ENCODE data around the gene C19orf44.

C19orf44 gene

GRCh38 chr19:16516381-16516780 lies 20.2 kb downstream of the C19orf44 start:
- no peak for DNase-seq (ENCODE audit: low read depth in 2 of 3, low spot score in 2 of 3)

- no peak for DNase-seq (ENCODE audit: low read depth in 2 of 3, low spot score in 2 of 3)
These were observed 20.9 kb downstream of the C19orf44 start for GRCh38 chr19:16516923-16517610.

- DNase-seq (ENCODE audit: low read depth in 2 of 3, low spot score in 2 of 3): no peak
These were observed 21.9 kb downstream of the C19orf44 start for GRCh38 chr19:16518061-16518460.

GRCh38 chr19:16518483-16519229 lies 22.5 kb downstream of the C19orf44 start:
- DNase-seq (ENCODE audit: low read depth in 2 of 3, low spot score in 2 of 3): no peak

- DNase-seq (ENCODE audit: low read depth in 2 of 3, low spot score in 2 of 3): no peak
These were observed 23.1 kb downstream of the C19orf44 start for GRCh38 chr19:16519230-16519687.

GRCh38 chr19:16520074-16520973 lies 24.1 kb downstream of the C19orf44 start:
- DNase-seq (ENCODE audit: low read depth in 2 of 3, low spot score in 2 of 3): no peak

GRCh38 chr19:16520986-16521624 lies 24.9 kb downstream of the C19orf44 start:
- DNase-seq (ENCODE audit: low read depth in 2 of 3, low spot score in 2 of 3): no peak

- no peak for DNase-seq (ENCODE audit: low read depth in 2 of 3, low spot score in 2 of 3)
These were observed 25.6 kb downstream of the C19orf44 start for GRCh38 chr19:16521715-16522289.

GRCh38 chr19:16522559-16523377 lies 26.6 kb downstream of the C19orf44 start:
- DNase-seq (ENCODE audit: low read depth in 2 of 3, low spot score in 2 of 3): no peak

- no peak for DNase-seq (ENCODE audit: low read depth in 2 of 3, low spot score in 2 of 3)
These were observed 29.0 kb downstream of the C19orf44 start for GRCh38 chr19:16524991-16525734.

GRCh38 chr19:16525751-16526481 lies 29.7 kb downstream of the C19orf44 start:
- no peak for DNase-seq (ENCODE audit: low read depth in 2 of 3, low spot score in 2 of 3)

GRCh38 chr19:16527334-16527935 lies 31.2 kb downstream of the C19orf44 start:
- no peak for DNase-seq (ENCODE audit: low read depth in 2 of 3, low spot score in 2 of 3)

GRCh38 chr19:16527971-16528521 lies 31.9 kb downstream of the C19orf44 start:
- no peak for DNase-seq (ENCODE audit: low read depth in 2 of 3, low spot score in 2 of 3)

- DNase-seq (ENCODE audit: low read depth in 2 of 3, low spot score in 2 of 3): no peak
These were observed 33.4 kb downstream of the C19orf44 start for GRCh38 chr19:16529466-16530144.

- DNase-seq (ENCODE audit: low read depth in 2 of 3, low spot score in 2 of 3): no peak
These were observed 34.6 kb downstream of the C19orf44 start for GRCh38 chr19:16530540-16531379.

- no peak for DNase-seq (ENCODE audit: low read depth in 2 of 3, low spot score in 2 of 3)
These were observed 35.1 kb downstream of the C19orf44 start for GRCh38 chr19:16531380-16531669.

Measured in activated CD8-positive, alpha-beta memory T cell treated with anti-CD3 and anti-CD28 coated beads for 48 hours (primary cell).